Uterus (tissue), 2 donors: ENCODE data around the gene INPP5A.

Experiments
- CTCF ChIP-seq, 4 experiments: fragments of 200-600 bp in 2 of 4; fragments of 450-650 bp in 2 of 4; sonication (generic) in 2 of 4; IDR thresholded peaks; one replicate each; pipeline ENCODE4 v1.5.1; 2016 to 2019; ENCODE audit warnings: antibody characterized with exemption in 4 of 4, mild to moderate bottlenecking in 2 of 4, moderate library complexity in 1 of 4
- POLR2A ChIP-seq, 2 donors: fragments of 450-650 bp; IDR thresholded peaks; one replicate each; pipeline ENCODE4 v1.6.1; 2016; ENCODE audit warnings: antibody characterized with exemption in 2 of 2, mild to moderate bottlenecking in 1 of 2, moderate library complexity in 1 of 2

GRCh38 chr10:132762267-132762666 lies 224.7 kb downstream of the INPP5A start:
- no peak for TF ChIP-seq POLR2A (IDR thresholded peaks at IDR 0.05)
- no peak for TF ChIP-seq CTCF (IDR thresholded peaks at IDR 0.05)
